IMR-90 (cell line): ENCODE data around the gene BANF1. TPM values are rescaled to one million over a fixed set of nuclear protein-coding genes. Genes with fewer than 3 reads are reported as not detected.

Experiments
- ATAC-seq: fragments of 200-7000 bp; cut with Tn5 transposase; 2 replicates; pipeline ENCODE4 v1.9.1; 2020; ENCODE audit warnings: low read depth, mild to moderate bottlenecking, moderate library complexity
- BruUV-seq: library from RNA; stranded (reverse); fragments of 400-500 nt; replicated peaks from 2 replicates; lab custom pipeline; 2021; lab: Mats Ljungman, UMichigan
- CTCF ChIA-PET: fragments of 300-600 bp; formaldehyde crosslinking; extraction: SDS; loops from one replicate; lab custom pipeline; 2021; ENCODE audit warnings: antibody characterized with exemption; lab: Yijun Ruan, JAX
- POLR2A ChIA-PET: fragments of 300-600 bp; sonication (Branson Sonifier 250); formaldehyde crosslinking; loops from one replicate; lab custom pipeline; 2022; ENCODE audit warnings: antibody characterized with exemption; ENCODE audit not compliant: unreplicated experiment; lab: Charles Lee
- DNase-seq: peaks from one replicate; pipeline ENCODE4 v3.0.0; 2013
- H2AFZ ChIP-seq: replicated peaks from 2 replicates; pipeline ENCODE3; 2013; ENCODE audit warnings: low read length, mild to moderate bottlenecking; ENCODE audit not compliant: poor library complexity
- H2AK5ac ChIP-seq: 2 replicates; pipeline ENCODE4 v1.6.1; 2013; ENCODE audit warnings: low read depth, low read length, inconsistent platforms
- H2AK9ac ChIP-seq: replicated peaks from 2 replicates; pipeline ENCODE3; 2013; ENCODE audit warnings: mild to moderate bottlenecking, low read depth, low read length, moderate library complexity; ENCODE audit not compliant: poor library complexity
- H2BK120ac ChIP-seq: 2 replicates; pipeline ENCODE4 v1.6.1; 2013; ENCODE audit warnings: low read depth, low read length, inconsistent platforms
- H2BK15ac ChIP-seq: 3 replicates; pipeline ENCODE4 v1.6.1; 2013; ENCODE audit warnings: low read depth, low read length, inconsistent platforms
- H2BK20ac ChIP-seq: 2 replicates; pipeline ENCODE4 v1.6.1; 2013; ENCODE audit warnings: low read depth, mild to moderate bottlenecking, inconsistent platforms, low read length, moderate library complexity
- H2BK5ac ChIP-seq: 2 replicates; pipeline ENCODE4 v1.6.1; 2013; ENCODE audit warnings: mild to moderate bottlenecking, low read depth, low read length, inconsistent platforms; ENCODE audit not compliant: poor library complexity, severe bottlenecking
- H3K14ac ChIP-seq: replicated peaks from 2 replicates; pipeline ENCODE4 v1.6.1; 2013; ENCODE audit warnings: low read depth, low read length, inconsistent platforms
- H3K18ac ChIP-seq: 2 replicates; pipeline ENCODE4 v1.6.1; 2013; ENCODE audit warnings: low read depth, low read length, control low read depth
- H3K23ac ChIP-seq: 2 replicates; pipeline ENCODE4 v1.6.1; 2013; ENCODE audit warnings: low read depth, low read length, inconsistent platforms
- H3K27ac ChIP-seq: 2 replicates; pipeline ENCODE4 v1.5.1; 2013; ENCODE audit warnings: mild to moderate bottlenecking, control low read depth, low read length; ENCODE audit not compliant: insufficient read depth
- H3K27me3 ChIP-seq: 2 replicates; pipeline ENCODE4 v1.6.1; 2013; ENCODE audit warnings: low read length; ENCODE audit not compliant: control insufficient read depth, insufficient read depth
- H3K36me3 ChIP-seq: 2 replicates; pipeline ENCODE4 v1.6.1; 2013; ENCODE audit warnings: low read length, mixed read lengths; ENCODE audit not compliant: control insufficient read depth, insufficient read depth
- H3K4ac ChIP-seq: 2 replicates; pipeline ENCODE4 v1.6.1; 2013; ENCODE audit warnings: low read depth, low read length, inconsistent platforms
- H3K4me1 ChIP-seq: 2 replicates; pipeline ENCODE4 v1.6.1; 2013; ENCODE audit warnings: low read length, mixed read lengths; ENCODE audit not compliant: control insufficient read depth, insufficient read depth
- H3K4me2 ChIP-seq: 2 replicates; pipeline ENCODE4 v1.6.1; 2013; ENCODE audit warnings: low read depth, mild to moderate bottlenecking, control low read depth, low read length, moderate library complexity
- H3K4me3 ChIP-seq: 2 replicates; pipeline ENCODE4 v1.5.1; 2013; ENCODE audit warnings: low read depth, mild to moderate bottlenecking, control low read depth, low read length, moderate library complexity; ENCODE audit not compliant: insufficient read depth
- H3K56ac ChIP-seq: 2 replicates; pipeline ENCODE4 v1.6.1; 2013; ENCODE audit warnings: low read length, inconsistent platforms; ENCODE audit not compliant: insufficient read depth; ENCODE audit errors: extremely low read depth
- H3K79me1 ChIP-seq, 2 experiments: 2 replicates each; pipeline ENCODE4 v1.6.1; 2013; ENCODE audit warnings: low read length in 2 of 2, inconsistent platforms in 1 of 2, low read depth in 1 of 2
- H3K9ac ChIP-seq: 2 replicates; pipeline ENCODE4 v1.6.1; 2013; ENCODE audit warnings: low read depth, low read length, control low read depth
- H3K9me1 ChIP-seq: 2 replicates; pipeline ENCODE4 v1.6.1; 2013; ENCODE audit warnings: low read length, inconsistent platforms; ENCODE audit not compliant: insufficient read depth
- H3K9me3 ChIP-seq: 2 replicates; pipeline ENCODE4 v1.6.1; 2013; ENCODE audit warnings: low read length; ENCODE audit not compliant: control insufficient read depth, insufficient read depth
- H4K20me1 ChIP-seq: 2 replicates; pipeline ENCODE4 v1.6.1; 2013; ENCODE audit warnings: low read length, inconsistent platforms; ENCODE audit not compliant: insufficient read depth
- H4K5ac ChIP-seq: 2 replicates; pipeline ENCODE4 v1.6.1; 2013; ENCODE audit warnings: mild to moderate bottlenecking, low read depth, low read length, control low read depth
- H4K8ac ChIP-seq, 2 experiments: 2 replicates each; pipeline ENCODE4 v1.6.1; 2013; ENCODE audit warnings: low read depth in 2 of 2, low read length in 2 of 2, control low read depth in 1 of 2, inconsistent platforms in 1 of 2
- H4K91ac ChIP-seq: 2 replicates; pipeline ENCODE4 v1.6.1; 2013; ENCODE audit warnings: low read depth, low read length, inconsistent platforms; ENCODE audit not compliant: insufficient read depth
- FOS ChIP-seq: fragments of 150-350 bp; IDR thresholded peaks from 2 replicates; pipeline ENCODE4 v1.6.1; 2016; ENCODE audit warnings: low read depth, low read length
- MXI1 ChIP-seq: IDR thresholded peaks from 2 replicates; pipeline ENCODE4 v1.6.1; 2012; ENCODE audit warnings: low read depth, mild to moderate bottlenecking, low read length, moderate library complexity, borderline replicate concordance
- NFE2L2 ChIP-seq: fragments of 150-350 bp; IDR thresholded peaks from 2 replicates; pipeline ENCODE4 v1.6.1; 2016; ENCODE audit warnings: low read depth, mild to moderate bottlenecking, low read length
- WGBS, 2 experiments: methylation state at CpG; one replicate each; pipeline versions ENCODE4 v1.1.5 to v1.1.7; 2013; ENCODE audit warnings: missing lambda C conversion rate in 2 of 2; ENCODE audit not compliant: insufficient read length in 1 of 2; ENCODE audit errors: extremely low coverage in 2 of 2; 5-methylcytosine and 5-hydroxymethylcytosine counted together
- dilution Hi-C: fragments of 300-500 bp; cut with HindIII; formaldehyde crosslinking; loops from one replicate; pipeline ENCODE4 v1.14.3; 2018; ENCODE audit warnings: low sequenced_read_pairs; ENCODE audit not compliant: unreplicated experiment
- in situ Hi-C: fragments of 300-500 bp; cut with MboI; formaldehyde crosslinking; loops from 3 replicates; pipeline ENCODE4 v1.14.3; 2019; ENCODE audit warnings: low sequenced_read_pairs, inconsistent platforms, mixed read lengths
- intact Hi-C: fragments of 100-400 bp; cut with micrococcal nuclease; formaldehyde crosslinking; loops from 2 replicates; pipeline ENCODE4 v1.10.0; 2022
- polyA plus RNA-seq, 3 experiments: library from polyadenylated mRNA; depleted of rRNA; stranded (reverse); fragments of >200 nt; gene quantifications; 2 replicates each; pipeline ENCODE4 v1.2.3, GENCODE V29; 2012; ENCODE audit warnings: low replicate concordance in 1 of 3
- total RNA-seq: library from RNA; depleted of rRNA; stranded (reverse); fragments of >200 nt; gene quantifications from 2 replicates; pipeline ENCODE4 v1.2.3, GENCODE V29; 2012
- TF ChIP-seq, protein P1 (sequence below): conservative IDR thresholded peaks from 2 replicates; pipeline ENCODE4 v1.5.1; 2012; ENCODE audit warnings: mild to moderate bottlenecking, low read depth, low read length, improper control_type of control experiment
- TF ChIP-seq, protein P2 (sequence below): fragments of 150-350 bp; IDR thresholded peaks from 2 replicates; pipeline ENCODE4 v1.6.1; 2016; ENCODE audit warnings: low read depth, mild to moderate bottlenecking, low read length, moderate library complexity, borderline replicate concordance

Gene BANF1
- total and polyA plus RNA-seq, 2 of the 4 experiments (the other 2 are of a cell fraction) = 36.6 to 242 TPM

DNA sequence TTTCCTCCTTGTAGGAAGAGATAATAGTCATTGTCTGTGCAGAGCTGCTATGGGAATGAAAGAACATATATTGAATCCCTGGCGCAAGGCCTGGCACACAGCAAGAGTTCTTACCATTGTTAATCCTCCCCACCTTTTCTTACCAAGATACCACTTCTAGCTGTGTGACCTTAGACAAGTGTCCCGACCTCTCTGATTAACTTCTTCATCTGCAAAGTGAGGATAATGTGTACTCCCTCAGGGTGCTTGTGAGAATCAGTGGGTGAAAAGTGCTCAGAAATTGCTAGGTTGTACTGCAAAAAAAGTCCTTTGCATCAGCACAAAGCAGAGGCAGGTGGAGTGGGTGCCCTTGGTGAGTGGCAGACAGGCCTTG is 5.8 kb downstream of the BANF1 start:
- dilution Hi-C loops (no loop called here), in situ Hi-C loops (no loop called here), intact Hi-C loops (no loop called here)
- 0 out of 2 replicates have a peak, but pooled peaks cover 3% of the 10 kb centered on the region for H3K9me1 ChIP-seq
- no peak overlapping the region for H3K4me2 ChIP-seq
- H4K91ac ChIP-seq = no peak overlapping the region
- no CpG with 5 or more reads among the region's 2 CpGs for WGBS, 2 experiments
- peaks cover 10 to 12% of the 10 kb centered on the region in 2 experiments; a peak in 3 of 4 replicates for H3K79me1 ChIP-seq
- no peak overlapping the region for H3K14ac ChIP-seq
- CTCF ChIA-PET = no interaction called here
- peaks cover 13% of the 10 kb centered on the region for H3K27me3 ChIP-seq
- no peak overlapping the region for H2BK20ac ChIP-seq
- H3K9ac ChIP-seq = no peak overlapping the region
- H3K36me3 ChIP-seq = peaks cover 7% of the 10 kb centered on the region; the same call in 1 of the 2 replicates
- H3K4me3 ChIP-seq = no peak overlapping the region
- H2AK5ac ChIP-seq = no peak overlapping the region
- H4K5ac ChIP-seq = no peak overlapping the region
- no peak for ATAC-seq
- no peak overlapping the region for H2AK9ac ChIP-seq
- DNase-seq = no peak
- H2BK120ac ChIP-seq = no peak overlapping the region
- H3K4ac ChIP-seq = no peak overlapping the region
- no peak overlapping the region for H3K23ac ChIP-seq
- no TSS peak for BruUV-seq
- H3K9me3 ChIP-seq = no peaks in the 10 kb centered on the region
- H3K4me1 ChIP-seq = no peaks in the 10 kb centered on the region; the same call in none of the 2 replicates
- TF ChIP-seq MXI1 = no peak
- no peak for TF ChIP-seq NFE2L2
- TF ChIP-seq, protein P1, sequence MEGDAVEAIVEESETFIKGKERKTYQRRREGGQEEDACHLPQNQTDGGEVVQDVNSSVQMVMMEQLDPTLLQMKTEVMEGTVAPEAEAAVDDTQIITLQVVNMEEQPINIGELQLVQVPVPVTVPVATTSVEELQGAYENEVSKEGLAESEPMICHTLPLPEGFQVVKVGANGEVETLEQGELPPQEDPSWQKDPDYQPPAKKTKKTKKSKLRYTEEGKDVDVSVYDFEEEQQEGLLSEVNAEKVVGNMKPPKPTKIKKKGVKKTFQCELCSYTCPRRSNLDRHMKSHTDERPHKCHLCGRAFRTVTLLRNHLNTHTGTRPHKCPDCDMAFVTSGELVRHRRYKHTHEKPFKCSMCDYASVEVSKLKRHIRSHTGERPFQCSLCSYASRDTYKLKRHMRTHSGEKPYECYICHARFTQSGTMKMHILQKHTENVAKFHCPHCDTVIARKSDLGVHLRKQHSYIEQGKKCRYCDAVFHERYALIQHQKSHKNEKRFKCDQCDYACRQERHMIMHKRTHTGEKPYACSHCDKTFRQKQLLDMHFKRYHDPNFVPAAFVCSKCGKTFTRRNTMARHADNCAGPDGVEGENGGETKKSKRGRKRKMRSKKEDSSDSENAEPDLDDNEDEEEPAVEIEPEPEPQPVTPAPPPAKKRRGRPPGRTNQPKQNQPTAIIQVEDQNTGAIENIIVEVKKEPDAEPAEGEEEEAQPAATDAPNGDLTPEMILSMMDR = no peak
- no peak for TF ChIP-seq FOS
- TF ChIP-seq, protein P2, sequence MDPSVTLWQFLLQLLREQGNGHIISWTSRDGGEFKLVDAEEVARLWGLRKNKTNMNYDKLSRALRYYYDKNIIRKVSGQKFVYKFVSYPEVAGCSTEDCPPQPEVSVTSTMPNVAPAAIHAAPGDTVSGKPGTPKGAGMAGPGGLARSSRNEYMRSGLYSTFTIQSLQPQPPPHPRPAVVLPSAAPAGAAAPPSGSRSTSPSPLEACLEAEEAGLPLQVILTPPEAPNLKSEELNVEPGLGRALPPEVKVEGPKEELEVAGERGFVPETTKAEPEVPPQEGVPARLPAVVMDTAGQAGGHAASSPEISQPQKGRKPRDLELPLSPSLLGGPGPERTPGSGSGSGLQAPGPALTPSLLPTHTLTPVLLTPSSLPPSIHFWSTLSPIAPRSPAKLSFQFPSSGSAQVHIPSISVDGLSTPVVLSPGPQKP = no peak
- no peaks in the 10 kb centered on the region for H4K20me1 ChIP-seq
- no peak overlapping the region for H2BK15ac ChIP-seq
- H2AFZ ChIP-seq = no peak overlapping the region
- no peak overlapping the region for H3K18ac ChIP-seq
- POLR2A ChIA-PET = no interaction called here
- no peak overlapping the region for H3K56ac ChIP-seq
- no peak overlapping the region for H3K27ac ChIP-seq
- H2BK5ac ChIP-seq = no peak overlapping the region
- H4K8ac ChIP-seq = no peak overlapping the region
